ENCODE results near the gene TGM1.
"Not testable (repeated sequence)": the region's sequence is repeated elsewhere in the genome, so short reads cannot be mapped to it uniquely, and the experiment has no call there.

TGM1 gene

GRCh38 chr14:24232121-24232644 is 30.8 kb downstream of the TGM1 start, which contains the start of gene NEDD8:
Gene NEDD8 (minus strand): TSS chr14:24232367. CDS start chr14:24232267, 100 bp downstream.
- peak; percentile 96 for DNase-seq

- DNase-seq: no peak
Observed at GRCh38 chr14:24231263-24232120, 31.5 kb downstream of the TGM1 start.

- DNase-seq: no peak
Observed at GRCh38 chr14:24228902-24229301, 34.1 kb downstream of the TGM1 start.

GRCh38 chr14:24226473-24226872 is 36.5 kb downstream of the TGM1 start:
- DNase-seq: no peak

GRCh38 chr14:24224618-24225071 is 38.3 kb downstream of the TGM1 start:
- no peak for DNase-seq

GRCh38 chr14:24222987-24223386 is 40.0 kb downstream of the TGM1 start:
- not testable (repeated sequence) for DNase-seq

GRCh38 chr14:24219521-24219920 is 43.5 kb downstream of the TGM1 start:
- no peak for DNase-seq

GRCh38 chr14:24219080-24219479 is 43.9 kb downstream of the TGM1 start:
- no peak for DNase-seq

- not testable (repeated sequence) for DNase-seq
Observed at GRCh38 chr14:24216876-24217275, 46.1 kb downstream of the TGM1 start.

GRCh38 chr14:24216345-24216699 is 46.7 kb downstream of the TGM1 start:
- DNase-seq: no peak

GRCh38 chr14:24215495-24216344 is 47.3 kb downstream of the TGM1 start, which contains the start of gene MDP1:
Gene MDP1 (minus strand): TSS chr14:24216066. CDS start chr14:24215955, 111 bp downstream.
- peak; percentile 91 for DNase-seq

- no peak for DNase-seq
Observed at GRCh38 chr14:24213866-24214662, 48.9 kb downstream of the TGM1 start.

- DNase-seq: peak; percentile 96
Observed at GRCh38 chr14:24212924-24213865, 49.8 kb downstream of the TGM1 start, which contains the start of gene CHMP4A. Gene CHMP4A (minus strand): TSS chr14:24213488. CDS start chr14:24213439, 49 bp downstream.

GRCh38 chr14:24211311-24211710 is 51.7 kb downstream of the TGM1 start:
- no peak for DNase-seq

- DNase-seq: no peak
Observed at GRCh38 chr14:24207625-24208024, 55.4 kb downstream of the TGM1 start.

GRCh38 chr14:24207104-24207551 is 55.8 kb downstream of the TGM1 start:
- DNase-seq: no peak

- DNase-seq: no peak
Observed at GRCh38 chr14:24206260-24207103, 56.5 kb downstream of the TGM1 start.

- DNase-seq: no peak
Observed at GRCh38 chr14:24204163-24205146, 58.5 kb downstream of the TGM1 start.
